ENCODE data around the gene CCDC32.

The CCDC32 gene

GRCh38 chr15:40575113-40575512 is 10.3 kb upstream of the CCDC32 start:
- TF ChIP-seq CTCF (IDR thresholded peaks at IDR 0.05; ENCODE audit: low read depth, low read length), result no peak
- no peak for TF ChIP-seq MYC (IDR thresholded peaks at IDR 0.05; ENCODE audit: low read depth, low read length)
- TF ChIP-seq MAX (IDR thresholded peaks at IDR 0.05; ENCODE audit: low read depth, low read length), result no peak
- no peak for TF ChIP-seq POLR2A (IDR thresholded peaks at IDR 0.05; ENCODE audit: extremely low read depth, insufficient read length)
- no peak for DNase-seq (ENCODE audit: low read depth)
- no peak overlapping the region for H3K4me3 ChIP-seq (ENCODE audit: low read depth, low read length)

GRCh38 chr15:40569129-40569953 is 4.5 kb upstream of the CCDC32 start, which contains the start of gene RPUSD2:
RPUSD2 (plus strand) TSS chr15:40569299; CDS start chr15:40569338, 39 bp downstream.
- peak within 1 kb of the TSS; percentile 89 for H3K4me3 ChIP-seq (ENCODE audit: low read depth, low read length)
- TF ChIP-seq MAX (IDR thresholded peaks at IDR 0.05; ENCODE audit: low read depth, low read length), result peak; percentile 94
- peak; percentile 97 for TF ChIP-seq MYC (IDR thresholded peaks at IDR 0.05; ENCODE audit: low read depth, low read length)
- TF ChIP-seq CTCF (IDR thresholded peaks at IDR 0.05; ENCODE audit: low read depth, low read length), result no peak
- peak; percentile 87 for TF ChIP-seq POLR2A (IDR thresholded peaks at IDR 0.05; ENCODE audit: extremely low read depth, insufficient read length)
- peak; percentile 95 for DNase-seq (ENCODE audit: low read depth)

GRCh38 chr15:40567111-40567510 is 2.3 kb upstream of the CCDC32 start:
- no peak overlapping the region for H3K4me3 ChIP-seq (ENCODE audit: low read depth, low read length)
- peak; percentile 65 for DNase-seq (ENCODE audit: low read depth)
- no peak for TF ChIP-seq POLR2A (IDR thresholded peaks at IDR 0.05; ENCODE audit: extremely low read depth, insufficient read length)
- 0 out of 2 replicates have a peak, but pooled peaks have one; percentile 20 for TF ChIP-seq MYC (IDR thresholded peaks at IDR 0.05; ENCODE audit: low read depth, low read length)
- peak; percentile 52 for TF ChIP-seq CTCF (IDR thresholded peaks at IDR 0.05; ENCODE audit: low read depth, low read length)

- peak overlapping the region; percentile 78 for H3K4me3 ChIP-seq (ENCODE audit: low read depth, low read length)
- no peak for TF ChIP-seq CTCF (IDR thresholded peaks at IDR 0.05; ENCODE audit: low read depth, low read length)
- no peak for DNase-seq (ENCODE audit: low read depth)
Observed at GRCh38 chr15:40565333-40566238, 744 bp upstream of the CCDC32 start.

- no peak overlapping the region for H3K4me3 ChIP-seq (ENCODE audit: low read depth, low read length)
- TF ChIP-seq MAX (IDR thresholded peaks at IDR 0.05; ENCODE audit: low read depth, low read length) (no peak), CTCF (IDR thresholded peaks at IDR 0.05; ENCODE audit: low read depth, low read length) (no peak)
- no peak for DNase-seq (ENCODE audit: low read depth)
Observed at GRCh38 chr15:40563426-40563825, 1.4 kb downstream of the CCDC32 start.

Data from NB4 (cell line).